Amniotic epithelial cell (primary cell): ENCODE data around the gene YIF1B.
"Not testable (repeated sequence)": the region's sequence is repeated elsewhere in the genome, so short reads cannot be mapped to it uniquely, and the experiment has no call there.

Experiments used
- DNase-seq: peaks from one replicate; pipeline ENCODE4 v3.0.0-alpha.2; 2010; ENCODE audit warnings: low read depth

YIF1B gene

GRCh38 chr19:38276942-38277517 lies 38.7 kb downstream of the YIF1B start:
- DNase-seq: no peak

- DNase-seq: no peak
Observed at GRCh38 chr19:38274739-38275138, 41.0 kb downstream of the YIF1B start.

- no peak for DNase-seq
Observed at GRCh38 chr19:38273499-38273898, 42.2 kb downstream of the YIF1B start.

- no peak for DNase-seq
Observed at GRCh38 chr19:38270587-38271167, 45.1 kb downstream of the YIF1B start.

- no peak for DNase-seq
Observed at GRCh38 chr19:38268539-38268938, 47.2 kb downstream of the YIF1B start.

GRCh38 chr19:38267761-38268483 lies 47.8 kb downstream of the YIF1B start:
- DNase-seq: no peak

- DNase-seq: peak; percentile 79
Observed at GRCh38 chr19:38266981-38267597, 48.7 kb downstream of the YIF1B start.

GRCh38 chr19:38265921-38266429 lies 49.8 kb downstream of the YIF1B start:
- no peak for DNase-seq

GRCh38 chr19:38265213-38265861 lies 50.4 kb downstream of the YIF1B start:
- DNase-seq: no peak

GRCh38 chr19:38264486-38265212 lies 51.1 kb downstream of the YIF1B start, which contains the start of gene SPINT2:
SPINT2 (plus strand) TSS chr19:38264573; CDS start chr19:38264893, 320 bp downstream.
- no peak for DNase-seq

GRCh38 chr19:38263689-38264485 lies 51.9 kb downstream of the YIF1B start:
- DNase-seq: no peak

- DNase-seq: no peak
Observed at GRCh38 chr19:38262585-38263268, 53.0 kb downstream of the YIF1B start.

- not testable (repeated sequence) for DNase-seq
Observed at GRCh38 chr19:38261942-38262341, 53.8 kb downstream of the YIF1B start.

GRCh38 chr19:38255383-38256014 lies 60.2 kb downstream of the YIF1B start:
- no peak for DNase-seq

- DNase-seq: no peak
Observed at GRCh38 chr19:38253788-38254187, 62.0 kb downstream of the YIF1B start.
